ENCODE results near the gene MINDY2.

Gene MINDY2

GRCh38 chr15:58898150-58898680, 127.1 kb downstream of the MINDY2 start:
- H3K27ac ChIP-seq (ENCODE audit: low read length): no peak overlapping the region
- no peak overlapping the region for H3K4me3 ChIP-seq (ENCODE audit: low read length)
- H3K4me1 ChIP-seq (ENCODE audit: low read length): no peaks in the 10 kb centered on the region
- H3K27me3 ChIP-seq (ENCODE audit: low read depth, low read length): no peaks in the 10 kb centered on the region
- H4K20me1 ChIP-seq (ENCODE audit: insufficient read depth, low read length): no peaks in the 10 kb centered on the region; the same call in 1 of the 2 replicates
- no peak for TF ChIP-seq EZH2phosphoT487 (IDR thresholded peaks at IDR 0.05; ENCODE audit: low read depth)
- no peak for TF ChIP-seq CTCF (IDR thresholded peaks at IDR 0.05; ENCODE audit: low read depth, low read length)
- peaks cover 8% of the 10 kb centered on the region for H3K79me2 ChIP-seq (ENCODE audit: low read length)
- H3K4me2 ChIP-seq (ENCODE audit: low read length): no peak overlapping the region
- no peaks in the 10 kb centered on the region for H3K9me3 ChIP-seq (ENCODE audit: insufficient read depth, low read length)
- no peak overlapping the region for H3K9ac ChIP-seq (ENCODE audit: low read length)
- H3K36me3 ChIP-seq (replicated peaks; ENCODE audit: low read depth, low read length): peaks cover 62% of the 10 kb centered on the region
- no peak overlapping the region for H2AFZ ChIP-seq (ENCODE audit: low read depth, low read length)

GRCh38 chr15:58900631-58901030, 129.5 kb downstream of the MINDY2 start:
- H3K36me3 ChIP-seq (replicated peaks; ENCODE audit: low read depth, low read length): peaks cover 45% of the 10 kb centered on the region
- no peak for TF ChIP-seq CTCF (IDR thresholded peaks at IDR 0.05; ENCODE audit: low read depth, low read length)
- no peak for TF ChIP-seq EZH2phosphoT487 (IDR thresholded peaks at IDR 0.05; ENCODE audit: low read depth)
- no peak overlapping the region for H2AFZ ChIP-seq (ENCODE audit: low read depth, low read length)
- no peaks in the 10 kb centered on the region; the same call in 1 of the 2 replicates for H4K20me1 ChIP-seq (ENCODE audit: insufficient read depth, low read length)
- no peak overlapping the region for H3K27ac ChIP-seq (ENCODE audit: low read length)
- no peaks in the 10 kb centered on the region for H3K9me3 ChIP-seq (ENCODE audit: insufficient read depth, low read length)
- H3K4me3 ChIP-seq (ENCODE audit: low read length): no peak overlapping the region
- peaks cover 16% of the 10 kb centered on the region for H3K79me2 ChIP-seq (ENCODE audit: low read length)
- no peak overlapping the region for H3K4me2 ChIP-seq (ENCODE audit: low read length)
- H3K27me3 ChIP-seq (ENCODE audit: low read depth, low read length): no peaks in the 10 kb centered on the region
- no peak overlapping the region for H3K9ac ChIP-seq (ENCODE audit: low read length)
- no peaks in the 10 kb centered on the region for H3K4me1 ChIP-seq (ENCODE audit: low read length)

- Histone ChIP-seq H3K9me3 (ENCODE audit: insufficient read depth, low read length) (no peaks in the 10 kb centered on the region), H3K4me2 (ENCODE audit: low read length) (no peak overlapping the region), H3K36me3 (replicated peaks; ENCODE audit: low read depth, low read length) (peaks cover 51% of the 10 kb centered on the region), H3K4me1 (ENCODE audit: low read length) (peaks cover 24% of the 10 kb centered on the region), H4K20me1 (ENCODE audit: insufficient read depth, low read length) (peaks cover 13% of the 10 kb centered on the region), H2AFZ (ENCODE audit: low read depth, low read length) (no peak overlapping the region), H3K27me3 (ENCODE audit: low read depth, low read length) (no peaks in the 10 kb centered on the region), H3K4me3 (ENCODE audit: low read length) (no peak overlapping the region), H3K9ac (ENCODE audit: low read length) (no peak overlapping the region), H3K27ac (ENCODE audit: low read length) (no peak overlapping the region), H3K79me2 (ENCODE audit: low read length) (peaks cover 61% of the 10 kb centered on the region)
- TF ChIP-seq CTCF (IDR thresholded peaks at IDR 0.05; ENCODE audit: low read depth, low read length): no peak
- no peak for TF ChIP-seq EZH2phosphoT487 (IDR thresholded peaks at IDR 0.05; ENCODE audit: low read depth)
Measured at GRCh38 chr15:58908550-58909309, 137.6 kb downstream of the MINDY2 start.

GRCh38 chr15:58909616-58910015, 138.5 kb downstream of the MINDY2 start:
- Histone ChIP-seq H3K27me3 (ENCODE audit: low read depth, low read length) (no peaks in the 10 kb centered on the region), H3K9me3 (ENCODE audit: insufficient read depth, low read length) (no peaks in the 10 kb centered on the region), H2AFZ (ENCODE audit: low read depth, low read length) (no peak overlapping the region), H3K79me2 (ENCODE audit: low read length) (peaks cover 66% of the 10 kb centered on the region), H3K36me3 (replicated peaks; ENCODE audit: low read depth, low read length) (peaks cover 59% of the 10 kb centered on the region), H3K4me2 (ENCODE audit: low read length) (no peak overlapping the region), H3K27ac (ENCODE audit: low read length) (no peak overlapping the region), H3K4me1 (ENCODE audit: low read length) (peaks cover 24% of the 10 kb centered on the region), H3K4me3 (ENCODE audit: low read length) (no peak overlapping the region), H4K20me1 (ENCODE audit: insufficient read depth, low read length) (peaks cover 13% of the 10 kb centered on the region), H3K9ac (ENCODE audit: low read length) (no peak overlapping the region)
- TF ChIP-seq CTCF (IDR thresholded peaks at IDR 0.05; ENCODE audit: low read depth, low read length) (no peak), EZH2phosphoT487 (IDR thresholded peaks at IDR 0.05; ENCODE audit: low read depth) (no peak)

Measured in OCI-LY3 (cell line).